ENCODE measurements around the gene TMC5. TPM values are rescaled to one million over a fixed set of nuclear protein-coding genes. Genes with fewer than 3 reads are reported as not detected.

Gene TMC5
- total and polyA plus RNA-seq, 2 of the 4 experiments (the other 2 are of a cell fraction), result not detected

- Histone ChIP-seq H3K18ac (ENCODE audit: low read depth, low read length) (no peak overlapping the region), H3K27me3 (ENCODE audit: control insufficient read depth, insufficient read depth, low read length) (no peaks in the 10 kb centered on the region), H3K9ac (ENCODE audit: low read depth, low read length) (no peak overlapping the region), H2BK5ac (ENCODE audit: low read depth, low read length, poor library complexity, severe bottlenecking) (no peak overlapping the region), H4K91ac (ENCODE audit: insufficient read depth, low read depth, low read length) (no peak overlapping the region), H3K23ac (ENCODE audit: low read depth, low read length) (no peak overlapping the region), H3K27ac (ENCODE audit: insufficient read depth, low read length) (no peak overlapping the region), H2AFZ (replicated peaks; ENCODE audit: low read length, poor library complexity) (no peak overlapping the region), H4K8ac (ENCODE audit: low read depth in 2 of 2, low read length in 2 of 2) (no peak overlapping the region), H3K4me1 (ENCODE audit: control insufficient read depth, insufficient read depth, low read length) (no peaks in the 10 kb centered on the region), H3K9me1 (ENCODE audit: insufficient read depth, low read length) (no peaks in the 10 kb centered on the region), H3K79me1 (ENCODE audit: low read depth in 1 of 2, low read length in 2 of 2) (no peaks in the 10 kb centered on the region), H2AK5ac (ENCODE audit: low read depth, low read length) (no peak overlapping the region), H2BK20ac (ENCODE audit: low read depth, low read length) (no peak overlapping the region), H3K4me2 (ENCODE audit: low read depth, low read length) (no peak overlapping the region), H3K9me3 (ENCODE audit: control insufficient read depth, insufficient read depth, low read length) (no peaks in the 10 kb centered on the region), H4K5ac (ENCODE audit: low read depth, low read length) (no peak overlapping the region), H3K14ac (replicated peaks; ENCODE audit: low read depth, low read length) (no peak overlapping the region), H3K56ac (ENCODE audit: extremely low read depth, insufficient read depth, low read length) (no peak overlapping the region), H3K4ac (ENCODE audit: low read depth, low read length) (no peak overlapping the region), H3K36me3 (ENCODE audit: control insufficient read depth, insufficient read depth, low read length) (no peaks in the 10 kb centered on the region), H3K4me3 (ENCODE audit: insufficient read depth, low read depth, low read length) (no peak overlapping the region), H2BK15ac (ENCODE audit: low read depth, low read length) (no peak overlapping the region), H4K20me1 (ENCODE audit: insufficient read depth, low read length) (no peaks in the 10 kb centered on the region), H2BK120ac (ENCODE audit: low read depth, low read length) (no peak overlapping the region), H2AK9ac (replicated peaks; ENCODE audit: low read depth, low read length, poor library complexity) (no peak overlapping the region)
- ChIA-PET CTCF (no interaction called here), POLR2A (ENCODE audit: unreplicated experiment) (no interaction called here)
- 40% methylated on average over 1 of the region's 6 CpGs; no CpG with 5 or more reads in 1 of the 2 experiments for WGBS, 2 experiments (ENCODE audit: extremely low coverage in 2 of 2, insufficient read length in 1 of 2)
- DNase-seq, result no peak
- TF ChIP-seq MXI1 (IDR thresholded peaks at IDR 0.05; ENCODE audit: borderline replicate concordance, low read depth, low read length) (no peak), RFX5 (IDR thresholded peaks at IDR 0.05; ENCODE audit: low read depth, low read length) (no peak), SMC3 (IDR thresholded peaks at IDR 0.05; ENCODE audit: low read depth, low read length) (no peak), POLR2A (IDR thresholded peaks at IDR 0.05; ENCODE audit: low read depth, low read length) (no peak), NFE2L2 (IDR thresholded peaks at IDR 0.05; ENCODE audit: low read depth, low read length) (no peak), USF2 (IDR thresholded peaks at IDR 0.05; ENCODE audit: low read depth, low read length) (no peak), BHLHE40 (IDR thresholded peaks at IDR 0.05; ENCODE audit: low read depth, low read length) (no peak), MAZ (IDR thresholded peaks at IDR 0.05; ENCODE audit: borderline replicate concordance, low read depth, low read length) (no peak), MAFK (IDR thresholded peaks at IDR 0.05; ENCODE audit: low read depth, low read length) (no peak), RCOR1 (IDR thresholded peaks at IDR 0.05; ENCODE audit: insufficient replicate concordance, low read length) (no peak), CEBPB (IDR thresholded peaks at IDR 0.05; ENCODE audit: low read depth, low read length) (no peak), ELK1 (IDR thresholded peaks at IDR 0.05; ENCODE audit: borderline replicate concordance, low read depth, low read length) (no peak)
- no TSS peak for BruUV-seq (replicated peaks)
- no peak for ATAC-seq (ENCODE audit: low read depth)
- in situ Hi-C loops (cut with MboI; ENCODE audit: low sequenced_read_pairs) (no loop called here), dilution Hi-C loops (cut with HindIII; ENCODE audit: low sequenced_read_pairs, unreplicated experiment) (no loop called here), intact Hi-C loops (cut with micrococcal nuclease) (no loop called here)
Observed at GRCh38 chr16:19431636-19432340, 14.1 kb downstream of the TMC5 start.

Measured in IMR-90 (cell line).